Right kidney (tissue), 1 donor: Measurements from ENCODE around the gene SPATA25.

Source experiments
- DNase-seq: peaks from one replicate; pipeline ENCODE4 v3.0.0-alpha.2; 2016

Gene SPATA25

GRCh38 chr20:45866454-45866853, 21.0 kb downstream of the SPATA25 start:
- DNase-seq = no peak

GRCh38 chr20:45863543-45864470, 23.6 kb downstream of the SPATA25 start:
- no peak for DNase-seq

GRCh38 chr20:45861221-45862075, 26.0 kb downstream of the SPATA25 start:
- no peak for DNase-seq

- DNase-seq = no peak
These were observed 26.7 kb downstream of the SPATA25 start for GRCh38 chr20:45860560-45861220.

- DNase-seq = no peak
These were observed 27.5 kb downstream of the SPATA25 start for GRCh38 chr20:45859916-45860315.

- no peak for DNase-seq
These were observed 29.6 kb downstream of the SPATA25 start for GRCh38 chr20:45857882-45858216.

- DNase-seq = peak; percentile 88
These were observed 30.1 kb downstream of the SPATA25 start, which contains the start of the genes ACOT8 and ZSWIM3 for GRCh38 chr20:45857114-45857881. ACOT8 (minus strand) TSS chr20:45857392; CDS start chr20:45857315, 77 bp downstream. ZSWIM3 (plus strand) TSS chr20:45857614; CDS start chr20:45857826, 212 bp downstream.

- no peak for DNase-seq
These were observed 33.9 kb downstream of the SPATA25 start for GRCh38 chr20:45853484-45853883.

GRCh38 chr20:45852326-45852725, 35.1 kb downstream of the SPATA25 start:
- DNase-seq = no peak

GRCh38 chr20:45851501-45851900, 35.9 kb downstream of the SPATA25 start:
- DNase-seq = no peak

- DNase-seq = no peak
These were observed 36.5 kb downstream of the SPATA25 start for GRCh38 chr20:45850926-45851325.

- DNase-seq = no peak
These were observed 37.2 kb downstream of the SPATA25 start for GRCh38 chr20:45850238-45850637.

- DNase-seq = no peak
These were observed 38.3 kb downstream of the SPATA25 start for GRCh38 chr20:45848969-45849582.

GRCh38 chr20:45848421-45848820, 39.0 kb downstream of the SPATA25 start:
- DNase-seq = no peak

GRCh38 chr20:45845452-45845851, 42.0 kb downstream of the SPATA25 start:
- DNase-seq = no peak

- DNase-seq = no peak
These were observed 43.9 kb downstream of the SPATA25 start for GRCh38 chr20:45843506-45843905.

GRCh38 chr20:45842169-45842812, 45.1 kb downstream of the SPATA25 start:
- no peak for DNase-seq

GRCh38 chr20:45841407-45842129, 45.9 kb downstream of the SPATA25 start:
- no peak for DNase-seq

GRCh38 chr20:45840700-45841198, 46.7 kb downstream of the SPATA25 start:
- no peak for DNase-seq

- DNase-seq = no peak
These were observed 50.6 kb downstream of the SPATA25 start for GRCh38 chr20:45836841-45837240.
